Ascending aorta (tissue), 2 donors: Measurements from ENCODE around the gene TMEM244. TPM values are rescaled to one million over a fixed set of nuclear protein-coding genes. Genes with fewer than 3 reads are reported as not detected.

Experiments
- DNase-seq, 2 donors: peaks; one replicate each; pipeline ENCODE4 v3.0.0-alpha.2; 2019; ENCODE audit warnings: low spot score in 2 of 2
- H3K27ac ChIP-seq, 2 donors: fragments of 200-600 bp; sonication (generic); one replicate each; pipeline ENCODE4 v1.5.1; 2016 to 2017; ENCODE audit warnings: mild to moderate bottlenecking in 1 of 2
- H3K27me3 ChIP-seq: fragments of 200-600 bp; sonication (generic); one replicate; pipeline ENCODE4 v1.5.1; 2017
- H3K36me3 ChIP-seq, 2 donors: fragments of 200-600 bp; sonication (generic); one replicate each; pipeline ENCODE4 v1.5.1; 2016
- H3K4me1 ChIP-seq, 2 donors: fragments of 200-600 bp; sonication (generic); one replicate each; pipeline ENCODE4 v1.5.1; 2016 to 2017; ENCODE audit warnings: mild to moderate bottlenecking in 1 of 2
- H3K4me3 ChIP-seq, 2 donors: fragments of 200-600 bp; sonication (generic); one replicate each; pipeline ENCODE4 v1.5.1; 2016 to 2017; ENCODE audit warnings: mild to moderate bottlenecking in 1 of 2
- H3K9me3 ChIP-seq, 2 donors: fragments of 200-600 bp; sonication (generic); one replicate each; pipeline ENCODE4 v1.5.1; 2016
- intact Hi-C: fragments of 100-400 bp; cut with DNase I; formaldehyde crosslinking; loops from one replicate; pipeline ENCODE4 v1.15.1; 2023
- total RNA-seq: library from RNA; depleted of rRNA; stranded (reverse); fragments of >200 nt; gene quantifications from one replicate; pipeline ENCODE4 v1.1.0, GENCODE V29; 2016
- TF ChIP-seq, protein P1 (sequence below), 3 experiments: fragments of 200-600 bp in 2 of 3; fragments of 450-650 bp in 1 of 3; sonication (generic) in 2 of 3; IDR thresholded peaks; one replicate each; pipeline ENCODE4 v1.5.1; 2016 to 2019; ENCODE audit warnings: antibody characterized with exemption in 3 of 3, mild to moderate bottlenecking in 1 of 3, moderate library complexity in 1 of 3

TMEM244 gene
- total RNA-seq, 1 donor from 2014 or later: not detected

DNA sequence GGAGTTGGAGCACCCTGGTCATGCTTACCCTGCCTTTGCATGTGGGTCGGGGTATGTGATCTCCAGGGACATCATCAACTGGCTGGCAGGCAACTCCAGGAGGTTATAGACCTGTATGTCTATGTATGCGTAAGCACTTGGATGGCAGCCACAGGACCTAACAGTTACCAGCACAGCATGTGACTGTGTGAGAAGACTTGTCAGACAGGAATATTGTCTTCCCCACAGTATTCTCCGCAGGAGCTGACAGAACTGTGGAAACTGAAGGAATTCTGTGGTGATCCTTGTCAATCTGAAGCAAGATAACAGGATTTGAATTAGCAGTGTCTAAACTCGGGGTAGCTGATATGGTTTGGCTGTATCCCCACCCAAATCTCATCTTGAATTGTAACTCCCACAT lies 59.2 kb downstream of the TMEM244 start:
- Histone ChIP-seq H3K4me3 (no peak overlapping the region), H3K4me1 (no peaks in the 10 kb centered on the region), H3K9me3 (no peaks in the 10 kb centered on the region), H3K27me3 (no peaks in the 10 kb centered on the region), H3K27ac (no peak overlapping the region), H3K36me3 (no peaks in the 10 kb centered on the region)
- intact Hi-C loops: no loop called here
- no peak for DNase-seq
- TF ChIP-seq, protein P1, sequence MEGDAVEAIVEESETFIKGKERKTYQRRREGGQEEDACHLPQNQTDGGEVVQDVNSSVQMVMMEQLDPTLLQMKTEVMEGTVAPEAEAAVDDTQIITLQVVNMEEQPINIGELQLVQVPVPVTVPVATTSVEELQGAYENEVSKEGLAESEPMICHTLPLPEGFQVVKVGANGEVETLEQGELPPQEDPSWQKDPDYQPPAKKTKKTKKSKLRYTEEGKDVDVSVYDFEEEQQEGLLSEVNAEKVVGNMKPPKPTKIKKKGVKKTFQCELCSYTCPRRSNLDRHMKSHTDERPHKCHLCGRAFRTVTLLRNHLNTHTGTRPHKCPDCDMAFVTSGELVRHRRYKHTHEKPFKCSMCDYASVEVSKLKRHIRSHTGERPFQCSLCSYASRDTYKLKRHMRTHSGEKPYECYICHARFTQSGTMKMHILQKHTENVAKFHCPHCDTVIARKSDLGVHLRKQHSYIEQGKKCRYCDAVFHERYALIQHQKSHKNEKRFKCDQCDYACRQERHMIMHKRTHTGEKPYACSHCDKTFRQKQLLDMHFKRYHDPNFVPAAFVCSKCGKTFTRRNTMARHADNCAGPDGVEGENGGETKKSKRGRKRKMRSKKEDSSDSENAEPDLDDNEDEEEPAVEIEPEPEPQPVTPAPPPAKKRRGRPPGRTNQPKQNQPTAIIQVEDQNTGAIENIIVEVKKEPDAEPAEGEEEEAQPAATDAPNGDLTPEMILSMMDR (IDR thresholded peaks at IDR 0.05): no peak

- Histone ChIP-seq H3K4me1 (no peaks in the 10 kb centered on the region), H3K9me3 (no peaks in the 10 kb centered on the region), H3K36me3 (no peaks in the 10 kb centered on the region), H3K27me3 (no peaks in the 10 kb centered on the region), H3K4me3 (no peak overlapping the region), H3K27ac (no peak overlapping the region)
- intact Hi-C loops: no loop called here
- DNase-seq: no peak
- TF ChIP-seq, protein P1 (IDR thresholded peaks at IDR 0.05): no peak
Observed at GRCh38 chr6:129795261-129795660, 65.9 kb downstream of the TMEM244 start.

GRCh38 chr6:129793447-129793846 lies 67.7 kb downstream of the TMEM244 start:
- TF ChIP-seq, protein P1 (IDR thresholded peaks at IDR 0.05): no peak
- H3K4me3 ChIP-seq: no peak overlapping the region
- no peaks in the 10 kb centered on the region for H3K27me3 ChIP-seq

DNA sequence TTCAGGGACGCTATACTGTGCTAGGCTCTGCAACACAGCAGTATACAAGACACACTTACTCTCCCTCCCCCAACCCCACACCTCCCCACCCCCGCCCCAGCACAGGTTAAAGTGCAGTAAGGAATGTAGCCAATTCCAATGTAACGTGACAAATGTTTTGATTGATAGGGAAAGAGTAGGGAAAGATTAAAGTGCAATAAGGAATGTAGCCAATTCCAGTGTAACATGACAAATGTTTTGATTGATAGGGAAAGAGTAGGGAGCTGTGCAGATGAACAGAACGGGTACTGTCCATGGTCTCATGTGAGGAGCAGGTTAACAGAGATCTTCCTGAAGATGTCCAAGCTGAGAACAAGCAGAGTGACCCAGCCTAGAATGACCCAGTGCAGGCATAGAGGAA lies 69.1 kb downstream of the TMEM244 start:
- Histone ChIP-seq H3K4me3 (no peak overlapping the region), H3K9me3 (no peaks in the 10 kb centered on the region), H3K27me3 (no peaks in the 10 kb centered on the region), H3K27ac (no peak overlapping the region), H3K4me1 (no peaks in the 10 kb centered on the region), H3K36me3 (no peaks in the 10 kb centered on the region)
- intact Hi-C loops: no loop called here
- TF ChIP-seq, protein P1 (IDR thresholded peaks at IDR 0.05): no peak
- DNase-seq: no peak

More at GRCh38 chr6:129793447-129793846, 67.7 kb downstream of the TMEM244 start:
- H3K27ac ChIP-seq: no peak overlapping the region
- no peaks in the 10 kb centered on the region for H3K36me3 ChIP-seq
- no peaks in the 10 kb centered on the region for H3K9me3 ChIP-seq
- no peak for DNase-seq
- intact Hi-C loops: no loop called here
- H3K4me1 ChIP-seq: no peaks in the 10 kb centered on the region

- TF ChIP-seq, protein P1 (IDR thresholded peaks at IDR 0.05): no peak
- H3K4me3 ChIP-seq: no peak overlapping the region
- H3K27ac ChIP-seq: no peak overlapping the region
Observed at GRCh38 chr6:129790785-129791184, 70.3 kb downstream of the TMEM244 start.

DNA sequence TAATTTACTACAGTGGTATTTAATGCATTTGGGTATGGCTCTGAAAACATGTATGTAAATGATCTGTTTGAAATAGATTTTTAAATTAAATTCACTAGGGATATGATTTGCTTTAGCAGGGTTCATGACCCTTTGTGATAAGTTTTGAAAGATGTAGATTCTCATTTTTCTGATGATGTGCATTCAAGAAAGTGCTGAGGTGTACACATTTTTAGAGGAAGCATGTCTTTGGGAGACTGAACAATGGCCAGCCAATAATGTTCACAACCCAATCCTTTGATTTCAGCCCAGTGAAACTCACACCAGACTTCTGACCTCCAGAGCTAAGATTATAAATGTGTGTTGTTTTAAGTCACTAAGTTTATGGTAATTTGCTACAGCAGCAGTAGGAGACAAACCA lies 71.1 kb downstream of the TMEM244 start:
- Histone ChIP-seq H3K36me3 (no peaks in the 10 kb centered on the region), H3K27me3 (no peaks in the 10 kb centered on the region), H3K4me1 (no peaks in the 10 kb centered on the region), H3K4me3 (no peak overlapping the region), H3K9me3 (no peaks in the 10 kb centered on the region), H3K27ac (no peak overlapping the region)
- DNase-seq: no peak
- TF ChIP-seq, protein P1 (IDR thresholded peaks at IDR 0.05): no peak
- intact Hi-C loops: no loop called here

More at GRCh38 chr6:129790785-129791184, 70.3 kb downstream of the TMEM244 start:
- no peak for DNase-seq
- no peaks in the 10 kb centered on the region for H3K27me3 ChIP-seq
- H3K4me1 ChIP-seq: no peaks in the 10 kb centered on the region
- no peaks in the 10 kb centered on the region for H3K9me3 ChIP-seq
- H3K36me3 ChIP-seq: no peaks in the 10 kb centered on the region
- intact Hi-C loops: no loop called here
